Large intestine (tissue), 3 donors: ENCODE data around the gene DCBLD2. TPM values are rescaled to one million over a fixed set of nuclear protein-coding genes. Genes with fewer than 3 reads are reported as not detected.
"Not testable (repeated sequence)": the region's sequence is repeated elsewhere in the genome, so short reads cannot be mapped to it uniquely, and the experiment has no call there.

Source experiments
- DNase-seq, 2 donors: peaks; one replicate each; pipeline versions ENCODE4 v3.0.0 to v3.0.0-alpha.2; 2013
- H3K27ac ChIP-seq: one replicate; pipeline ENCODE4 v1.5.1; 2013; ENCODE audit warnings: low read length
- H3K27me3 ChIP-seq: 2 replicates; pipeline ENCODE4 v1.6.1; 2013; ENCODE audit warnings: low read length; ENCODE audit not compliant: control insufficient read depth, insufficient read depth
- H3K36me3 ChIP-seq: 2 replicates; pipeline ENCODE4 v1.6.1; 2013; ENCODE audit warnings: low read length; ENCODE audit not compliant: control insufficient read depth, insufficient read depth
- H3K4me1 ChIP-seq: one replicate; pipeline ENCODE4 v1.6.1; 2013; ENCODE audit warnings: low read length; ENCODE audit not compliant: control insufficient read depth, insufficient read depth
- H3K4me3 ChIP-seq: one replicate; pipeline ENCODE4 v1.5.1; 2013; ENCODE audit warnings: low read length
- H3K9me3 ChIP-seq: one replicate; pipeline ENCODE4 v1.6.1; 2013; ENCODE audit warnings: mild to moderate bottlenecking, low read depth, low read length, moderate library complexity; ENCODE audit not compliant: control insufficient read depth
- WGBS: methylation state at CpG from one replicate; pipeline ENCODE4 v1.1.5; 2013; ENCODE audit warnings: low lambda C conversion rate; ENCODE audit not compliant: insufficient coverage; 5-methylcytosine and 5-hydroxymethylcytosine counted together
- polyA plus RNA-seq: library from polyadenylated mRNA; unstranded; fragments of 120-200 nt; gene quantifications from one replicate; pipeline ENCODE4 v1.2.1, GENCODE V29; 2013

The DCBLD2 gene
- polyA plus RNA-seq, 1 donor = 15.7 TPM

DNA sequence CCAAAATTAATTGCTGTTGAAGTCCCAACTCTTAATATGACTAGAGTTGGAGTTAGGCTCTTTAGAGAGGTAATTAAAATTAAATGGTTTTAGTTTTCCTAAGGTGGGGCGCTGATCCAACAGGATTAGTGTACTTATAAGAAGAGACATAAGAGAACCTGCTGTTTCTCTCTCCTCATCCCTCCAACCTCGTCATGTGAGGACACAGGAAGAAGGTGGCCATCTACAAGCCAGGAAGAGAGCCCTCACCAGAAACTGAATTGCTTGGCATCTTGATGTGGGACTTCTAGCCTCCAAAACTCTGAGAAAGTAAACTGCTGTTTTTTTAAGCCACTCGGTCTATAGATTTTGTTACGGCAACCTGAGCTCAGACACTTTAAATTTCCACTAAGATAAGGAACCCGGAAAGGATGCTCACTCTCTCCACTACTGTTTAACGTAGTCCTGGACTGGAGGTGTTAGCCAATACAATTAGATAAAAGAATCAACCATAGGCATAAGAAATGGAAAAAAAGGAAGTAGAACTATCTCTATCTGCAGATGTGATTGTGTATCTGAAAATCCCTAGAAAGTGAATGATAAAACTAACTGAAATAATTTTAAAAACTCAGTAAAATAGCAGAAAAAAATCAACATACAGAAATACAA lies 26.8 kb downstream of the DCBLD2 start:
- no peaks in the 10 kb centered on the region for H3K27me3 ChIP-seq
- no peak for DNase-seq
- H3K4me1 ChIP-seq = no peaks in the 10 kb centered on the region
- peaks cover 1% of the 10 kb centered on the region for H3K36me3 ChIP-seq
- 100% methylated on average over 1 of the region's 6 CpGs for WGBS
- H3K9me3 ChIP-seq = no peaks in the 10 kb centered on the region
- H3K27ac ChIP-seq = no peak overlapping the region
- no peak overlapping the region for H3K4me3 ChIP-seq

- Histone ChIP-seq H3K4me3 (no peak overlapping the region), H3K27me3 (no peaks in the 10 kb centered on the region), H3K4me1 (no peaks in the 10 kb centered on the region), H3K9me3 (peaks cover 3% of the 10 kb centered on the region), H3K27ac (no peak overlapping the region), H3K36me3 (no peaks in the 10 kb centered on the region)
- 100% methylated on average over 3 of the region's 3 CpGs for WGBS
- no peak for DNase-seq
Measured at GRCh38 chr3:98869391-98869790, 32.1 kb downstream of the DCBLD2 start.

GRCh38 chr3:98857971-98858370 lies 43.5 kb downstream of the DCBLD2 start:
- H3K9me3 ChIP-seq = peaks cover 12% of the 10 kb centered on the region
- H3K27ac ChIP-seq, H3K4me3 ChIP-seq, H3K4me1 ChIP-seq, H3K36me3 ChIP-seq, DNase-seq, H3K27me3 ChIP-seq: not testable (repeated sequence)
- no CpG with 5 or more reads among the region's 21 CpGs for WGBS

DNA sequence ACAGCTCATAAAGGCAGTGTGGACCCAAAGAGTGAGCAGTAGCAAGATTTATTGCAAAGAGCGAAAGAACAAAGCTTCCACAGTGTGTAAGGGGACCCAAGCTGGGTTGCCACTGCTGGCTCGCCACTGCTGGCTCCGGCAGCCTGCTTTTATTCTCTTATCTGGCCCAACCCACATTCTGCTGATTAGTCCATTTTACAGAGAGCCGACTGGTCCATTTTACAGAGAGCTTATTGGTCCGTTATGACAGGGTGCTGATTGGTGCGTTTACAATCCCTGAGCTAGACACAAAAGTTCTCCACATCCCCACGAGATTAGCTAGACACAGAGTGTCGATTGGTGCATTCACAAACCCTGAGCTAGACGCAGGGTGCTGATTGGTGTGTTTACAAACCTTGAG lies 44.2 kb downstream of the DCBLD2 start:
- not testable (repeated sequence) for H3K36me3 ChIP-seq, DNase-seq, H3K27me3 ChIP-seq, H3K4me1 ChIP-seq, H3K4me3 ChIP-seq, H3K27ac ChIP-seq
- no CpG with 5 or more reads among the region's 9 CpGs for WGBS
- peaks cover 12% of the 10 kb centered on the region for H3K9me3 ChIP-seq

- Histone ChIP-seq H3K4me3 (no peak overlapping the region), H3K4me1 (no peaks in the 10 kb centered on the region), H3K27me3 (no peaks in the 10 kb centered on the region), H3K36me3 (no peaks in the 10 kb centered on the region), H3K27ac (no peak overlapping the region), H3K9me3 (peaks cover 12% of the 10 kb centered on the region)
- no peak for DNase-seq
- 100% methylated on average over 1 of the region's 8 CpGs for WGBS
Measured at GRCh38 chr3:98856724-98857123, 44.8 kb downstream of the DCBLD2 start.

DNA sequence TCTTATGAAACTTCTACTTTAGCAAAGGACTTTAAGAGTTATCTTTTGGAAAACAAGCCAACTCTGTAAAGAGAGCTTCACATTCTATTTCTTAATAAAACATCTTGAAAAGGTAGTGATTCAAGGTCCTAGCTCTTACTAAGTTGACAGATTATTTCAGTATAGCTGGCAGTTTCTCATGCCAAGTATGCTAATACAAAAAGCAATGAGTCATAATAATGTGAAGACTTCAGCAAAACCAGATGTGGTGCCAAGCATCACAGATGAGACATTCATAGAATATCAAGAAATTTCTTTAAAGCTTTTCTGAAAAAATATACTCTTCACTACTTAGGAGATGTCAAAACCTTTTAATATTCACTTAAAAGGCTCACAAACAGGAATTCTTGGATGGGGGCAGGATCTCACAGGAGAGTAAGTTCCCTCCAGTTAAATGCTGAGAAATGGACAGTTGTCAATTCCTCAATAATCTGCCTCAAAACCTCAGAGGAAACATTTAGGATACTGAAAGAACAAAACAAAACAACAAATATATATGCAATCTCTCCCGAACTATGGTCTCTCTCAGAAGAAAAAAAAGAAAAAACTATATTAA lies 45.6 kb downstream of the DCBLD2 start:
- no peak for DNase-seq
- no CpG with 5 or more reads among the region's 1 CpG for WGBS
- peaks cover 12% of the 10 kb centered on the region for H3K9me3 ChIP-seq
- H3K36me3 ChIP-seq = no peaks in the 10 kb centered on the region
- no peaks in the 10 kb centered on the region for H3K27me3 ChIP-seq
- no peak overlapping the region for H3K27ac ChIP-seq
- no peaks in the 10 kb centered on the region for H3K4me1 ChIP-seq
- no peak overlapping the region for H3K4me3 ChIP-seq

GRCh38 chr3:98848108-98848507 lies 53.4 kb downstream of the DCBLD2 start:
- no peak for DNase-seq
- Histone ChIP-seq H3K27me3 (no peaks in the 10 kb centered on the region), H3K27ac (no peak overlapping the region), H3K36me3 (peaks cover 2% of the 10 kb centered on the region), H3K4me3 (no peak overlapping the region), H3K4me1 (no peaks in the 10 kb centered on the region), H3K9me3 (no peaks in the 10 kb centered on the region)
- no CpG with 5 or more reads among the region's 1 CpG for WGBS

GRCh38 chr3:98846101-98846500 lies 55.4 kb downstream of the DCBLD2 start:
- Histone ChIP-seq H3K9me3 (no peaks in the 10 kb centered on the region), H3K27me3 (no peaks in the 10 kb centered on the region), H3K4me1 (no peaks in the 10 kb centered on the region), H3K27ac (no peak overlapping the region), H3K36me3 (peaks cover 2% of the 10 kb centered on the region), H3K4me3 (no peak overlapping the region)
- no peak for DNase-seq

DNA sequence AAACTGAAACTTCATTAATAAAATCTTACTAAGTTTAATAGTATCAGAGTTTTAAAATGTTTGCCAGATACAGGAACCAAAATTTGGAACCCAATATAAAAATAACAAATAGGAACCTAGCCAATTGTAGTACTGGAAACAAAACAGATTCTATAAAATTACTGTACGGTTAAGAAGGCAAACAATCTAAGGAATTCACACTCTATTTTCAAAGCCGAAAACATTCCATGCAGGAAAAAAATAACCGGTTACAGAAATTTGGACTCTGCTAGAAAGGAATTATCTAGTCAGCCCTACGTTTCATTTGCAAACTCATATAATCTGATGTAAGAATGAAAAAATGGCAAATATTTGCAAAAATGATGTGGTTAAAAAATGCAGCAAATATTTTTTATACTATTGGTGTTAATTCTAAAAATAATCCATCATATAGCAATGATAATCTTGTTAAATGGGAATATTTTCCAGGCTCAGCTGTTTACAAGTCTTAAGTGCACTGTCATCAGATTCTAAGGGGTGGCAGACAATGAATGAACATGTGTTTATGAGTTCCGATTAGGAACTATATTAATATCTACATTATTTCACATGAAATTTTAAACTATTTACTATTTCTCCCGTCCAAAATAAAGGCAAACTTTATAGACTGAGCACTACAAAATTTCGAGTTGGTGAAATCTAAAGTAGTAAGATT lies 58.1 kb downstream of the DCBLD2 start:
- no peaks in the 10 kb centered on the region for H3K27me3 ChIP-seq
- no peak overlapping the region for H3K4me3 ChIP-seq
- H3K27ac ChIP-seq = no peak overlapping the region
- DNase-seq = no peak
- peaks cover 2% of the 10 kb centered on the region for H3K9me3 ChIP-seq
- 87% methylated on average over 3 of the region's 7 CpGs for WGBS
- H3K36me3 ChIP-seq = peaks cover 2% of the 10 kb centered on the region
- H3K4me1 ChIP-seq = no peaks in the 10 kb centered on the region

GRCh38 chr3:98839846-98840245 lies 61.6 kb downstream of the DCBLD2 start:
- Histone ChIP-seq H3K36me3 (no peaks in the 10 kb centered on the region), H3K27ac (no peak overlapping the region), H3K27me3 (no peaks in the 10 kb centered on the region), H3K4me3 (no peak overlapping the region), H3K9me3 (peaks cover 2% of the 10 kb centered on the region), H3K4me1 (no peaks in the 10 kb centered on the region)
- DNase-seq = no peak
- 100% methylated on average over 3 of the region's 3 CpGs for WGBS

DNA sequence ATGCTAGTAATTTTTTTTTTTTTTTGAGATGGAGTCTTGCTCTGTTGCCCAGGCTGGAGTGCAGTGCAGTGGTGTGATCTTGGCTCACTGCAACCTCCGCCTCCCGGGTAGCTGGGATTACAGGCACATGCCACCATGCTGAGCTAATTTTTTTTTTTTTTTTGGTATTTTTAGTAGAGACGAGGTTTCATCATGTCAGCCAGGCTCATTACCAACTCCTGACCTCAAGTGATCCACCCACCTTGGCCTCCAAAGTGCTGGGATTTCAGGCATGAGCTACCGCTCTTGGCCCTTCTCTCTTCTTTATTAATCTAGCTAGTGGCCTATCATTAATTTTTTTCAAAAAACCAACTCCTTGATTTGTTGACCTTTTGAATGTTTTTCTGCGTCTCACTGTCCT lies 70.4 kb downstream of the DCBLD2 start:
- H3K36me3 ChIP-seq, H3K9me3 ChIP-seq, H3K27ac ChIP-seq, DNase-seq, H3K27me3 ChIP-seq, H3K4me3 ChIP-seq, H3K4me1 ChIP-seq: not testable (repeated sequence)
- 100% methylated on average over 1 of the region's 5 CpGs for WGBS
